ENCODE measurements around the gene LINGO3.

GRCh38 chr19:2286402-2287140, 21.4 kb downstream of the LINGO3 start:
- TF ChIP-seq, protein P1, sequence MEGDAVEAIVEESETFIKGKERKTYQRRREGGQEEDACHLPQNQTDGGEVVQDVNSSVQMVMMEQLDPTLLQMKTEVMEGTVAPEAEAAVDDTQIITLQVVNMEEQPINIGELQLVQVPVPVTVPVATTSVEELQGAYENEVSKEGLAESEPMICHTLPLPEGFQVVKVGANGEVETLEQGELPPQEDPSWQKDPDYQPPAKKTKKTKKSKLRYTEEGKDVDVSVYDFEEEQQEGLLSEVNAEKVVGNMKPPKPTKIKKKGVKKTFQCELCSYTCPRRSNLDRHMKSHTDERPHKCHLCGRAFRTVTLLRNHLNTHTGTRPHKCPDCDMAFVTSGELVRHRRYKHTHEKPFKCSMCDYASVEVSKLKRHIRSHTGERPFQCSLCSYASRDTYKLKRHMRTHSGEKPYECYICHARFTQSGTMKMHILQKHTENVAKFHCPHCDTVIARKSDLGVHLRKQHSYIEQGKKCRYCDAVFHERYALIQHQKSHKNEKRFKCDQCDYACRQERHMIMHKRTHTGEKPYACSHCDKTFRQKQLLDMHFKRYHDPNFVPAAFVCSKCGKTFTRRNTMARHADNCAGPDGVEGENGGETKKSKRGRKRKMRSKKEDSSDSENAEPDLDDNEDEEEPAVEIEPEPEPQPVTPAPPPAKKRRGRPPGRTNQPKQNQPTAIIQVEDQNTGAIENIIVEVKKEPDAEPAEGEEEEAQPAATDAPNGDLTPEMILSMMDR (conservative IDR thresholded peaks at IDR 0.05; ENCODE audit: low read depth, low read length): no peak
- TF ChIP-seq POLR2A (IDR thresholded peaks at IDR 0.05; ENCODE audit: low read depth, low read length) (no peak), CHD1 (IDR thresholded peaks at IDR 0.05; ENCODE audit: low read depth, low read length) (no peak), MXI1 (IDR thresholded peaks at IDR 0.05; ENCODE audit: borderline replicate concordance, low read depth, low read length) (no peak), RCOR1 (IDR thresholded peaks at IDR 0.05; ENCODE audit: insufficient replicate concordance, low read length) (no peak), ELK1 (IDR thresholded peaks at IDR 0.05; ENCODE audit: borderline replicate concordance, low read depth, low read length) (no peak), SMC3 (IDR thresholded peaks at IDR 0.05; ENCODE audit: low read depth, low read length) (no peak), RAD21 (IDR thresholded peaks at IDR 0.05; ENCODE audit: low read length) (no peak), MAZ (IDR thresholded peaks at IDR 0.05; ENCODE audit: borderline replicate concordance, low read depth, low read length) (no peak), USF2 (IDR thresholded peaks at IDR 0.05; ENCODE audit: low read depth, low read length) (no peak), RFX5 (IDR thresholded peaks at IDR 0.05; ENCODE audit: low read depth, low read length) (no peak), FOS (IDR thresholded peaks at IDR 0.05; ENCODE audit: low read depth, low read length) (no peak), CEBPB (IDR thresholded peaks at IDR 0.05; ENCODE audit: low read depth, low read length) (no peak), BHLHE40 (IDR thresholded peaks at IDR 0.05; ENCODE audit: low read depth, low read length) (no peak)
